ENCODE results near the gene HNRNPA1. TPM values are rescaled to one million over a fixed set of nuclear protein-coding genes. Genes with fewer than 3 reads are reported as not detected.

Gene HNRNPA1
- total RNA-seq, 1 experiment from 2014 or later, result 2,589 TPM

DNA sequence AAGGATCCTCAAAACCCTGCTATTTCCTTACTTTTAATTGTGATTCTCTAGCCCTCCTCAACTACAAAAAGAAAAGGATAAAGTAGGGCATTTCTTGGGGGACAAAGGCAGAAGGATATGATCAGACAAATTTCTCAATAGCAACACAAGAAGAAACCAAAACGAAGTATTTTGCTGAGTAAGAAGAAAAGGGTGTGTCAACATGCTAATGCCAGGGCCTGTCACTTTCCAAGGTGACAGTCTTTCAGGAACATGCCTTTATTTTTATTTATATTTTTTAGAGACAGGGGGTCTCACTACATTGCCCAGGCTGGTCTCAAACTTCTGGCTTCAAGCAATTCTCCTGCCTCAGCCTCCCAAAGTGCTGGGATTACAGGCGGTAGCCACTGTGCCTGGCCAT lies 40.4 kb upstream of the HNRNPA1 start:
- CTCF ChIA-PET, result interaction anchor here (0.6 to 3.1 kb wide), 2 partner anchors 11 to 765 kb away, joined by 3 to 12 read pairs; no protein-coding TSS in a partner anchor
- Mint-ChIP-seq H3K36me3 (peaks cover 49% of the 10 kb centered on the region), H3K27ac (no peak overlapping the region), H3K9me3 (no peaks in the 10 kb centered on the region), H3K4me3 (no peak overlapping the region), H3K27me3 (ENCODE audit: low read depth) (no peaks in the 10 kb centered on the region), H3K4me1 (no peaks in the 10 kb centered on the region)
- POLR2A ChIA-PET, result no interaction called here
- TF ChIP-seq, protein P1, sequence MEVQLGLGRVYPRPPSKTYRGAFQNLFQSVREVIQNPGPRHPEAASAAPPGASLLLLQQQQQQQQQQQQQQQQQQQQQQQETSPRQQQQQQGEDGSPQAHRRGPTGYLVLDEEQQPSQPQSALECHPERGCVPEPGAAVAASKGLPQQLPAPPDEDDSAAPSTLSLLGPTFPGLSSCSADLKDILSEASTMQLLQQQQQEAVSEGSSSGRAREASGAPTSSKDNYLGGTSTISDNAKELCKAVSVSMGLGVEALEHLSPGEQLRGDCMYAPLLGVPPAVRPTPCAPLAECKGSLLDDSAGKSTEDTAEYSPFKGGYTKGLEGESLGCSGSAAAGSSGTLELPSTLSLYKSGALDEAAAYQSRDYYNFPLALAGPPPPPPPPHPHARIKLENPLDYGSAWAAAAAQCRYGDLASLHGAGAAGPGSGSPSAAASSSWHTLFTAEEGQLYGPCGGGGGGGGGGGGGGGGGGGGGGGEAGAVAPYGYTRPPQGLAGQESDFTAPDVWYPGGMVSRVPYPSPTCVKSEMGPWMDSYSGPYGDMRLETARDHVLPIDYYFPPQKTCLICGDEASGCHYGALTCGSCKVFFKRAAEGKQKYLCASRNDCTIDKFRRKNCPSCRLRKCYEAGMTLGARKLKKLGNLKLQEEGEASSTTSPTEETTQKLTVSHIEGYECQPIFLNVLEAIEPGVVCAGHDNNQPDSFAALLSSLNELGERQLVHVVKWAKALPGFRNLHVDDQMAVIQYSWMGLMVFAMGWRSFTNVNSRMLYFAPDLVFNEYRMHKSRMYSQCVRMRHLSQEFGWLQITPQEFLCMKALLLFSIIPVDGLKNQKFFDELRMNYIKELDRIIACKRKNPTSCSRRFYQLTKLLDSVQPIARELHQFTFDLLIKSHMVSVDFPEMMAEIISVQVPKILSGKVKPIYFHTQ (CRISPR knock-in tag; IDR thresholded peaks at IDR 0.05), result no peak
- TF ChIP-seq, protein P2, sequence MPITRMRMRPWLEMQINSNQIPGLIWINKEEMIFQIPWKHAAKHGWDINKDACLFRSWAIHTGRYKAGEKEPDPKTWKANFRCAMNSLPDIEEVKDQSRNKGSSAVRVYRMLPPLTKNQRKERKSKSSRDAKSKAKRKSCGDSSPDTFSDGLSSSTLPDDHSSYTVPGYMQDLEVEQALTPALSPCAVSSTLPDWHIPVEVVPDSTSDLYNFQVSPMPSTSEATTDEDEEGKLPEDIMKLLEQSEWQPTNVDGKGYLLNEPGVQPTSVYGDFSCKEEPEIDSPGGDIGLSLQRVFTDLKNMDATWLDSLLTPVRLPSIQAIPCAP (CRISPR knock-in tag; IDR thresholded peaks at IDR 0.05), result no peak
- TF ChIP-seq E2F4 (CRISPR knock-in tag; IDR thresholded peaks at IDR 0.05; ENCODE audit: borderline replicate concordance, low read depth) (no peak), FOXK1 (CRISPR knock-in tag; IDR thresholded peaks at IDR 0.05) (no peak), TEAD4 (CRISPR knock-in tag; IDR thresholded peaks at IDR 0.05) (no peak), PREB (CRISPR knock-in tag; IDR thresholded peaks at IDR 0.05; ENCODE audit: borderline replicate concordance) (no peak), ZNF532 (CRISPR knock-in tag; IDR thresholded peaks at IDR 0.05; ENCODE audit: borderline replicate concordance) (no peak), SP1 (CRISPR knock-in tag; conservative IDR thresholded peaks at IDR 0.05) (no peak)
- TF ChIP-seq, protein P3, sequence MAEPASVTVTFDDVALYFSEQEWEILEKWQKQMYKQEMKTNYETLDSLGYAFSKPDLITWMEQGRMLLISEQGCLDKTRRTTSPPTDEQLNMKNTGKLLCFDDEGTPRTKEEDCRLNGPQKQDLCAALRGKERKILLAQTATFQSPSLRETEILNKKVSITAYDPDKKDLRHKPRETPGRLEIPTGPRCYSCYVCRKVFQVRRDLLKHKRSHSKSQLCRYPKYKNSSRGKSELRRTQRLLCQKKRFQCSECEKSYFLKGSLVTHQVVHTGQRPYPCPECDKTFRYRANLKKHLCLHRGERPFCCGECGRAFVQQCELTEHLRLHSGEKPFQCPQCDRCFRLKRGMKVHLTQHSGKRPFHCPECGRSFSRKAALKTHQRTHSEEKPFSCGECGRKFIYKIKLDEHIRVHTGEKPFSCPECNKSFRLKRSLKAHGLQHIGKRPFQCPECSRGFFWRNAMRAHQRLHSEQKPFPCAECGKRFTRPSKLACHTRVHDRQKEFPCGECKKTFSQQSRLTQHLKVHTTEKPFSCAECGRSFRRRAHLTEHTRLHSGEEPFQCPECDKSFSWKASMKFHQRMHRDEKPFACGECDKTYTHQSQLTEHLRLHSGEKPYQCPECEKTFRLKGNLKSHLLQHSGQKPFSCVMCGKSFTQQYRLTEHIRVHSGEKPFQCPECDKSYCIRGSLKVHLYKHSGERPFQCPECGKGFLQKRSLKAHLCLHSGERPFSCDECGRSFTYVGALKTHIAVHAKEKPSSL (CRISPR knock-in tag; conservative IDR thresholded peaks at IDR 0.05), result no peak
- TF ChIP-seq, protein P4, sequence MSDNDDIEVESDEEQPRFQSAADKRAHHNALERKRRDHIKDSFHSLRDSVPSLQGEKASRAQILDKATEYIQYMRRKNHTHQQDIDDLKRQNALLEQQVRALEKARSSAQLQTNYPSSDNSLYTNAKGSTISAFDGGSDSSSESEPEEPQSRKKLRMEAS (CRISPR knock-in tag; IDR thresholded peaks at IDR 0.05), result no peak
- no peak for ATAC-seq
- no peak for DNase-seq (ENCODE audit: low spot score)

Data from WTC11 (cell line).